Left kidney (tissue), 1 donor: ENCODE data around the gene RLN3. TPM values are rescaled to one million over a fixed set of nuclear protein-coding genes. Genes with fewer than 3 reads are reported as not detected.

Experiments used
- polyA plus RNA-seq: library from polyadenylated mRNA; unstranded; fragments of 120-200 nt; gene quantifications from one replicate; pipeline ENCODE4 v1.2.1, GENCODE V29; 2013; ENCODE audit not compliant: insufficient read length

RLN3 gene
- polyA plus RNA-seq, 1 donor = not detected

Other genes with a start within 250 kb of the RLN3 start
- gene ZSWIM4, start 232.7 kb upstream of the RLN3 start, polyA plus RNA-seq = 6.7 TPM
- 1.2 TPM for gene NANOS3, start 151.0 kb upstream of the RLN3 start, polyA plus RNA-seq
- gene BRME1, start 122.0 kb upstream of the RLN3 start, polyA plus RNA-seq = 6.8 TPM
- gene CC2D1A, start 121.9 kb upstream of the RLN3 start, polyA plus RNA-seq = 28.5 TPM
- 1.2 TPM for gene PODNL1, start 89.7 kb upstream of the RLN3 start, polyA plus RNA-seq
- 33.6 TPM for gene DCAF15, start 75.6 kb upstream of the RLN3 start, polyA plus RNA-seq
- 10.5 TPM for gene RFX1, start 21.8 kb upstream of the RLN3 start, polyA plus RNA-seq
- gene IL27RA, start 3.6 kb downstream of the RLN3 start, polyA plus RNA-seq = 5.9 TPM
- gene PALM3, start 33.9 kb downstream of the RLN3 start, polyA plus RNA-seq = 21.2 TPM
- 4.6 TPM for gene MISP3, start 44.6 kb downstream of the RLN3 start, polyA plus RNA-seq
- gene C19orf67, start 57.6 kb downstream of the RLN3 start, polyA plus RNA-seq = 0.12 TPM
- 34.0 TPM for gene SAMD1, start 62.6 kb downstream of the RLN3 start, polyA plus RNA-seq
- 96.2 TPM for gene PRKACA, start 89.6 kb downstream of the RLN3 start, polyA plus RNA-seq
- 21.9 TPM for gene ASF1B, start 108.4 kb downstream of the RLN3 start, polyA plus RNA-seq
- gene ADGRL1, start 178.0 kb downstream of the RLN3 start, polyA plus RNA-seq = 39.8 TPM